ENCODE results near the gene SPP1.
"Not testable (repeated sequence)": the region's sequence is repeated elsewhere in the genome, so short reads cannot be mapped to it uniquely, and the experiment has no call there.

SPP1 gene

GRCh38 chr4:88012647-88013046 is 37.1 kb downstream of the SPP1 start:
- in situ Hi-C loops (cut with MboI; ENCODE audit: low pct_unique_long_range_greater_than_20kb, low sequenced_read_pairs) = no loop called here
- DNase-seq = peak; percentile 81

- DNase-seq = no peak
- in situ Hi-C loops (cut with MboI; ENCODE audit: low pct_unique_long_range_greater_than_20kb, low sequenced_read_pairs) = no loop called here
These were observed 38.9 kb downstream of the SPP1 start for GRCh38 chr4:88014386-88014905.

- DNase-seq = no peak
- in situ Hi-C loops (cut with MboI; ENCODE audit: low pct_unique_long_range_greater_than_20kb, low sequenced_read_pairs) = no loop called here
These were observed 40.3 kb downstream of the SPP1 start for GRCh38 chr4:88015659-88016295.

GRCh38 chr4:88017516-88018297 is 42.2 kb downstream of the SPP1 start:
- DNase-seq = no peak
- in situ Hi-C loops (cut with MboI; ENCODE audit: low pct_unique_long_range_greater_than_20kb, low sequenced_read_pairs) = no loop called here

- in situ Hi-C loops (cut with MboI; ENCODE audit: low pct_unique_long_range_greater_than_20kb, low sequenced_read_pairs) = no loop called here
- no peak for DNase-seq
These were observed 43.0 kb downstream of the SPP1 start for GRCh38 chr4:88018466-88018865.

GRCh38 chr4:88021824-88022223 is 46.3 kb downstream of the SPP1 start:
- no peak for DNase-seq
- in situ Hi-C loops (cut with MboI; ENCODE audit: low pct_unique_long_range_greater_than_20kb, low sequenced_read_pairs) = no loop called here

GRCh38 chr4:88022289-88022688 is 46.8 kb downstream of the SPP1 start:
- in situ Hi-C loops (cut with MboI; ENCODE audit: low pct_unique_long_range_greater_than_20kb, low sequenced_read_pairs) = no loop called here
- DNase-seq = no peak

GRCh38 chr4:88025868-88026661 is 50.6 kb downstream of the SPP1 start:
- in situ Hi-C loops (cut with MboI; ENCODE audit: low pct_unique_long_range_greater_than_20kb, low sequenced_read_pairs) = loop anchor here (25.0 kb wide), 2 partner anchors 186 to 486 kb away; partner anchors contain the start of gene PYURF
- DNase-seq = not testable (repeated sequence)

- in situ Hi-C loops (cut with MboI; ENCODE audit: low pct_unique_long_range_greater_than_20kb, low sequenced_read_pairs) = loop anchor here (25.0 kb wide), 2 partner anchors 184 to 484 kb away; partner anchors contain the start of gene PYURF
- no peak for DNase-seq
These were observed 52.4 kb downstream of the SPP1 start for GRCh38 chr4:88027611-88028608.

- no peak for DNase-seq
- in situ Hi-C loops (cut with MboI; ENCODE audit: low pct_unique_long_range_greater_than_20kb, low sequenced_read_pairs) = loop anchor here (25.0 kb wide), 2 partner anchors 183 to 483 kb away; partner anchors contain the start of gene PYURF
These were observed 53.4 kb downstream of the SPP1 start for GRCh38 chr4:88028946-88029345.

GRCh38 chr4:88029556-88029955 is 54.0 kb downstream of the SPP1 start:
- no peak for DNase-seq
- in situ Hi-C loops (cut with MboI; ENCODE audit: low pct_unique_long_range_greater_than_20kb, low sequenced_read_pairs) = loop anchor here (25.0 kb wide), 2 partner anchors 183 to 483 kb away; partner anchors contain the start of gene PYURF

- in situ Hi-C loops (cut with MboI; ENCODE audit: low pct_unique_long_range_greater_than_20kb, low sequenced_read_pairs) = loop anchor here (25.0 kb wide), 2 partner anchors 182 to 482 kb away; partner anchors contain the start of gene PYURF
- no peak for DNase-seq
These were observed 55.2 kb downstream of the SPP1 start for GRCh38 chr4:88030565-88031310.
